HFFc6 (cell line): ENCODE results near the gene PKD1L1. TPM values are rescaled to one million over a fixed set of nuclear protein-coding genes. Genes with fewer than 3 reads are reported as not detected.

Experiments used
- DNase-seq: peaks from one replicate; pipeline ENCODE4 v3.0.0-alpha.2; 2018
- H3K27ac Mint-ChIP-seq: 2 replicates; pipeline ENCODE4 v1.8.0; 2020; ENCODE audit warnings: mild to moderate bottlenecking, mixed read lengths
- H3K27me3 Mint-ChIP-seq: 2 replicates; pipeline ENCODE4 v1.8.0; 2021; ENCODE audit warnings: mild to moderate bottlenecking, moderate library complexity, mixed read lengths; ENCODE audit not compliant: insufficient read depth
- H3K36me3 Mint-ChIP-seq: 2 replicates; pipeline ENCODE4 v1.8.0; 2021; ENCODE audit warnings: low read depth, mixed read lengths
- H3K4me1 Mint-ChIP-seq: 2 replicates; pipeline ENCODE4 v1.8.0; 2020; ENCODE audit warnings: low read depth, mixed read lengths
- H3K4me3 Mint-ChIP-seq: 2 replicates; pipeline ENCODE4 v1.8.0; 2020; ENCODE audit warnings: mild to moderate bottlenecking, moderate library complexity, mixed read lengths
- H3K9me3 Mint-ChIP-seq: 2 replicates; pipeline ENCODE4 v1.8.0; 2020; ENCODE audit warnings: mild to moderate bottlenecking, mixed read lengths
- total RNA-seq, 6 experiments: library from RNA; stranded (reverse); fragmentation: NEBNext Ultra II Directional; extraction: Animal tissue kit (Norgen Biotek cat#: 25700); gene quantifications; 2 replicates in 1 of 6; 3 replicates in 5 of 6; pipeline ENCODE4 v1.2.3, GENCODE V29; 2021
- TF ChIP-seq, protein P1 (sequence below): fragments of 200-600 bp; sonication (generic); IDR thresholded peaks from 2 replicates; pipeline ENCODE4 v1.5.0; 2021; ENCODE audit warnings: antibody characterized with exemption, mild to moderate bottlenecking

PKD1L1 gene
- total RNA-seq, 6 experiments from 2014 or later, result 0.03 to 0.14 TPM; not detected in 4

DNA sequence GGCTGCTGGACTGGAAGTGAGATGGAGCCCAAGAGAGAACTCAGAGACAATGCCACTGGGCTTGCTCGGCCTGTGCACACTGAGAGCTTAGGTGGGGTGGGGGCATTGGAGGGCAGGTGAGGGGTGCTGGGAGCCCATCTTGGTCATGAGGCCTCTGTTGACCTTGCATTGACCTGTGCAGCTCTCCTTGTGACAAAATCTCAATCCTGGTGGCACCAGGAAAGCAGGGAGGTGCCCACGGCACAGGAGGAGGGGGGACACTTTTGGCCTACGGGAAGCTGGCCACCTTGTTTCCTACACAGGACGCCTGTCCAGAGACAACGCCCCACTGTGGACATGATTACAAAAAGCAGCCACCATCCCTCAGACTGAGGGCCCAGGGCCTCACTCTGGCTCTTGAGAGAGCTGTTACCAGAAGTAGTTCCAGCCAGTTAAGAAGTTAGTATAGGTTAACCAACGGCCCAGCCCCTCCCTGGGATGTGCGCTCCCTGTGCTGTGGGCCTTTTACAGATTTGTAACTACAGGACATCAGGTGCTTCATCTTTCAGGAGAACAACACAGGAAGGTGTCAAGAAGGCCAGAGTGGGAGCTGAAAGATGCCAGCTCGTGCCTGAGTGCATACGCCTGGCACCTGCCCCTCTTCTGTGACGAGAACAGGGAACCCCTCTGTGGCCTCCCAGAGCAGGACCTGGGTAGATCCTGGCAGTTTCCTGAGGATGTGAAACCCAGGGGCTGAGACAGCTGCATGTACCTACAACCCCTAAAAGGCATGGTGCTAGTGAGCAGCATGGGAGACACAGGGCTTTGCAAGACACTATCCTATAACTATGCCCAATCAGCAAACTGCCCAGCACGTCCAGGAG, 10.3 kb downstream of the PKD1L1 start:
- H3K4me1 Mint-ChIP-seq, result peaks cover 27% of the 10 kb centered on the region
- H3K9me3 Mint-ChIP-seq, result no peaks in the 10 kb centered on the region
- no peak overlapping the region for H3K4me3 Mint-ChIP-seq
- TF ChIP-seq, protein P1, sequence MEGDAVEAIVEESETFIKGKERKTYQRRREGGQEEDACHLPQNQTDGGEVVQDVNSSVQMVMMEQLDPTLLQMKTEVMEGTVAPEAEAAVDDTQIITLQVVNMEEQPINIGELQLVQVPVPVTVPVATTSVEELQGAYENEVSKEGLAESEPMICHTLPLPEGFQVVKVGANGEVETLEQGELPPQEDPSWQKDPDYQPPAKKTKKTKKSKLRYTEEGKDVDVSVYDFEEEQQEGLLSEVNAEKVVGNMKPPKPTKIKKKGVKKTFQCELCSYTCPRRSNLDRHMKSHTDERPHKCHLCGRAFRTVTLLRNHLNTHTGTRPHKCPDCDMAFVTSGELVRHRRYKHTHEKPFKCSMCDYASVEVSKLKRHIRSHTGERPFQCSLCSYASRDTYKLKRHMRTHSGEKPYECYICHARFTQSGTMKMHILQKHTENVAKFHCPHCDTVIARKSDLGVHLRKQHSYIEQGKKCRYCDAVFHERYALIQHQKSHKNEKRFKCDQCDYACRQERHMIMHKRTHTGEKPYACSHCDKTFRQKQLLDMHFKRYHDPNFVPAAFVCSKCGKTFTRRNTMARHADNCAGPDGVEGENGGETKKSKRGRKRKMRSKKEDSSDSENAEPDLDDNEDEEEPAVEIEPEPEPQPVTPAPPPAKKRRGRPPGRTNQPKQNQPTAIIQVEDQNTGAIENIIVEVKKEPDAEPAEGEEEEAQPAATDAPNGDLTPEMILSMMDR, result no peak
- no peaks in the 10 kb centered on the region for H3K36me3 Mint-ChIP-seq
- peaks cover 3% of the 10 kb centered on the region; the same call in 1 of the 2 replicates for H3K27me3 Mint-ChIP-seq
- no peak for DNase-seq
- no peak overlapping the region for H3K27ac Mint-ChIP-seq

DNA sequence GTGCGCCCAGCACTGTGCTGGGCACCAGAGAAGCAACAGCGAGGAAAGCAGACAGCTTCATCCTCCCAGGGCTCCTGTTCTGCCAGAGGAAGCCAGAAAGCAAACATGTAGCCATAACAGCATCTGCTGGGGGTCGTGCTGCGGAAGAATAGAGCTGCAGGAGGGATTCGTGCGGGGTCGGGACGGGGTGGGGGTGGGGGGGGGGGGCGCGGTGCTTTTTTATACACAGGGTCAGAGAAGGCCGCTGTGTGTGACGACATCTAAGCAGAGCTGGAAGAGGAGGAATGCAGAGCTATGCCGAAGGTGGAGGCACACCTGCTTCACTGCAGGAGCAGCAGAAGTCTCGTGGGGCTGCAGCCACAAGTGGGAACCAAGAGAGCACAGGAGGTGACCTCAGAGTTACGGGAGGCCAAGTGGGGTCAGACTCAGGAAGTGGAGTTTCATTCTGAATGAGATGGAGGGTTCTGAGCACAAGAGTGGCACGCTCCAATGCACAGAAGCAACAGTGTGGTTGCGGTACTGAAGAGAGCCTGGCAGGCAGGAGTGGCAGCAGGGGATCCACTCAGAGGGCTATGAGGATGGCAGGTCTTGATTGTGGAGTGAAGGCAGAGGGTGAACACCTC, 11.1 kb downstream of the PKD1L1 start:
- no peak overlapping the region for H3K27ac Mint-ChIP-seq
- no peak for DNase-seq
- peaks cover 26% of the 10 kb centered on the region for H3K4me1 Mint-ChIP-seq
- H3K4me3 Mint-ChIP-seq, result no peak overlapping the region
- H3K36me3 Mint-ChIP-seq, result no peaks in the 10 kb centered on the region
- no peaks in the 10 kb centered on the region for H3K9me3 Mint-ChIP-seq
- TF ChIP-seq, protein P1, result no peak
- peaks cover 3% of the 10 kb centered on the region; the same call in 1 of the 2 replicates for H3K27me3 Mint-ChIP-seq

DNA sequence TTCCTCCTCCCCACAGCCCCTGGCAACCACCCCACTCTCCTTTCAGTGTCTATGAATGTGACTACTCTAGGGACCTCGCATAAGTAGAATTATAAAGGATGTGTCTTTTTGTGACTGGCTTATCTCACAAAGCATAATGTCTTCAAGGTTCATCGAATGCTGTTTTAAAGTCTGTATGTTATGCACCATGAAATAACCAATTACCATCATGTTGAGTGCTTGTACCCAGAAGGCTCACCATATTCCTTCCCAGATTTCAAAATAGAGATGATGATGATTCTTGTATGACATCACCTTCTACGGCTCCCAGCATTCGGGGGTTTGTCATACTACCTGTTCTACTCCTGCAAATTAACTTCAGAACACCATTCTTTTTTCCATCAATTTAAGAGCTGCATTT, 11.9 kb downstream of the PKD1L1 start:
- Mint-ChIP-seq H3K36me3 (no peaks in the 10 kb centered on the region), H3K9me3 (no peaks in the 10 kb centered on the region), H3K27ac (no peak overlapping the region), H3K4me1 (peaks cover 23% of the 10 kb centered on the region), H3K4me3 (no peak overlapping the region), H3K27me3 (peaks cover 3% of the 10 kb centered on the region; the same call in 1 of the 2 replicates)
- TF ChIP-seq, protein P1, result no peak
- DNase-seq, result no peak

DNA sequence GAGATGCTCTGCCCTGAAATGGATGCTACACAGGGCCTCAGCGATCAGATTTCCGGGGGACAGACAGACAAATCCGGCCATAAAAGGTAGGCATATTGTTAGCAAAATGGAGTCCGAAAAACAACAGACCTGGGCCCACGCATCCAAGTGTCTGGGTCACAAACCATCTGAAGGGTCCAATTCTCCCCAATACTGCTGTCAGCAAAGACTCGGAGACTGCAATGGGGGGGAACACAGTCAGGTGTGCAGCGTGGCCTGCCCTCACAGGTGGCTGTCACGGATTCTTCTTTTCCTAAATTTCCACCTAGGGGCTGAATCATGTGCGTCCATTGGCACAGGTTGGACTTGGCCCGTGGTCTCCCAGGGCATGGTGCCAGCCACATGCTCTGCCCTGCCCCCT, 12.9 kb downstream of the PKD1L1 start:
- Mint-ChIP-seq H3K27ac (no peak overlapping the region), H3K27me3 (peaks cover 3% of the 10 kb centered on the region; the same call in 1 of the 2 replicates), H3K36me3 (no peaks in the 10 kb centered on the region), H3K4me1 (peaks cover 14% of the 10 kb centered on the region), H3K9me3 (no peaks in the 10 kb centered on the region), H3K4me3 (no peak overlapping the region)
- TF ChIP-seq, protein P1, result no peak
- no peak for DNase-seq

DNA sequence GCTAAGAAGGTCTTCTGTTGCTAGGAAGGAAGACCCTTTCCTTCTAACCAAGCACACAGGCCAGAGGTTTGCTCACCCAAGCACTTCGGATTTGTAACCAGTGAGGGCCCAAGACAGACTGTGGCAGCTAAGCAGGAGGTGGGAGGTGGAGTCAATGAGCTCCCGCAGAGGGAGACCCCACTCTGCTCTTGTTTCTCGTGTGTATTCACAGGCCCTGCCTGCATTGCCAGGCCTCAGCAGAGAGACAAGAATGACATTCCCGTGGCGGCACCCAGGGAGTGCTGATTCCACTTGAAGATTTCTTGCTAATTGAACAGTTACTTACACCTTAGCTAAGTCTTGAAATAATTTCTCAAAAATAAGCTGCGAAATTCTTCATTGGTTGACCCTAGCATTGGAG, 13.4 kb downstream of the PKD1L1 start:
- TF ChIP-seq, protein P1, result no peak
- no peak overlapping the region for H3K4me3 Mint-ChIP-seq
- no peak overlapping the region for H3K27ac Mint-ChIP-seq
- H3K27me3 Mint-ChIP-seq, result peaks cover 3% of the 10 kb centered on the region; the same call in 1 of the 2 replicates
- DNase-seq, result no peak
- no peaks in the 10 kb centered on the region for H3K36me3 Mint-ChIP-seq
- H3K9me3 Mint-ChIP-seq, result no peaks in the 10 kb centered on the region
- peaks cover 9% of the 10 kb centered on the region for H3K4me1 Mint-ChIP-seq
